Left cardiac atrium (tissue), 4 donors: Measurements from ENCODE around the gene PIGH. TPM values are rescaled to one million over a fixed set of nuclear protein-coding genes. Genes with fewer than 3 reads are reported as not detected.
"Not testable (repeated sequence)": the region's sequence is repeated elsewhere in the genome, so short reads cannot be mapped to it uniquely, and the experiment has no call there.

Experiments used
- ATAC-seq, 2 donors: fragments of 200-7000 bp; cut with Tn5 transposase; one replicate each; pipeline ENCODE4 v1.9.1; 2020; ENCODE audit warnings: mild to moderate bottlenecking in 2 of 2, moderate library complexity in 2 of 2
- DNase-seq: peaks from one replicate; pipeline ENCODE4 v3.0.0-alpha.2; 2020
- intact Hi-C, 2 donors: fragments of 100-400 bp; cut with DNase I; formaldehyde crosslinking; loops; one replicate each; pipeline versions ENCODE4 v1.14.1 to v1.15.1; 2022 to 2023
- total RNA-seq, 2 donors: library from RNA; stranded (reverse); fragmentation: NEBNext Ultra II Directional; extraction: Animal tissue kit (Norgen Biotek cat#: 25700); gene quantifications; one replicate each; pipeline ENCODE4 v1.2.1, GENCODE V29; 2021
- donor health status: DM: no; HTN: yes; CAD: no.
- donor health status: DM: no; HTN: yes; CAD: no; lungs with severe emphysema.
- donor health status: DM: yes; HTN: yes; CAD: no.
- donor health status: Dilated cardiomyopathy.

Gene PIGH
- total RNA-seq, 2 donors from 2014 or later: 13.0 to 14.2 TPM

DNA sequence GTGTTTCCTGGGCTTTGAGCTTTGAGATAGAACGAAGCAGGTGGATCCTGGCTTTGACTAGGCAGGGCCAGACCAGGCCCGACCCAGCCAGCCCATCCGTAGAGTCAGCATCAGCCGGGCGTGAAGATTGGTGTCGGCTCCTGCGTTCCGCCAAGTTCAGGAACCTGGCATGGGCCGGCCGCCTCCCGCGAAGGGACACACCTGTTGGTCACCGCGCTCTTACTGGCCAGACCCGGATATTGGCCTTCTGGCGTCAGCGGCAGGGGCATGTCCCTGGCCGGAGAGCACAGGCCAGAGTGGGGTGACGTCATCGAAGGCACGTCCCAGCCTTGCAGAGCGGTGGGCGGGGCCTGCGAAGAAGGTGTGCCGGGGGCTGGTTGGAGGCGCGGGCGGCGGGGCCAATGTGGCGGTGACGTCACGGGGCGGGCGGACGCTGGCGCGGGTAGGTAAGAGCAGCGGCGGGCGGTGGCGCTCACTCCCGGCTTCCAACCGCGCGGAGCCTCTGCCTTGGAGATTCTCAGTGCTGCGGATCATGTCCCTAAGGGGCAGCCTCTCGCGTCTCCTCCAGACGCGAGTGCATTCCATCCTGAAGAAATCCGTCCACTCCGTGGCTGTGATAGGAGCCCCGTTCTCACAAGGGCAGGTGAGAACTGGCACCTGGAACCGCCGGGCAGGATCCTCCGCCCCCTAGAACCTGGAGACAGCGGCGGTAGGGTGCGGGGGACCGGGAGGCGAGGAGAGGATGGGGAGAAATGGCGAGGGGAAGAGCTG, 19.6 kb upstream of the PIGH start, which contains the start of gene ARG2:
Gene ARG2, plus strand, starts transcription at position 475 of the 771 bp plus-strand sequence. Its CDS starts 58 bp downstream, at position 533.
- peak; percentile 98 to 99 for ATAC-seq
- peak; percentile 98 for DNase-seq
- intact Hi-C loops: loop anchor here (5.0 to 10.0 kb wide), 2 partner anchors 48 to 75 kb away; partner anchors contain the start of gene RDH11 (in 1 of the 2)

DNA sequence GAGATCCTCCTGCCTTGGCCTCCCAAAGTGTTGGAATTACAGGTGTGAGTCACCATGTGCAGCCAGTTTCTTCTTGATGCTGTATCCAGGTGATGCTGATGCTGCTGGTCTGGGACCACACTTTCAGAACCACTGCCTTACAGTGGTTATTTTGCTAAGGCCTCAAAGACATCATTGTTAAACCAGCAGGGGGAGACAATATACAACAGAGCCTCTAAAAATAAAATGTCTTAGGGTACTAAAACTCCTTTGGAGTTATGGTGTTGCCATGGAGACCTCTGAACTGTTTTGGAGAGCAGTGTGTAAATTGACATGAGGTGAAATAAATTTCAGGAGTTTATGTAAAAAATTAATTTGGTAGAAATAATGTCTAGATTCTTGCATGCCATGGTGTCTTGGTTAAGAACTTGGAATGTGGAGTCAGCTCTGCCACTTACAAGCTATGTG, 18.6 kb upstream of the PIGH start:
- intact Hi-C loops: loop anchor here (1.0 to 10.0 kb wide), 3 partner anchors 49 to 86 kb away; partner anchors contain the start of gene RDH11 (in 1 of the 2)
- DNase-seq: no peak
- peak; percentile 67 to 70 for ATAC-seq

DNA sequence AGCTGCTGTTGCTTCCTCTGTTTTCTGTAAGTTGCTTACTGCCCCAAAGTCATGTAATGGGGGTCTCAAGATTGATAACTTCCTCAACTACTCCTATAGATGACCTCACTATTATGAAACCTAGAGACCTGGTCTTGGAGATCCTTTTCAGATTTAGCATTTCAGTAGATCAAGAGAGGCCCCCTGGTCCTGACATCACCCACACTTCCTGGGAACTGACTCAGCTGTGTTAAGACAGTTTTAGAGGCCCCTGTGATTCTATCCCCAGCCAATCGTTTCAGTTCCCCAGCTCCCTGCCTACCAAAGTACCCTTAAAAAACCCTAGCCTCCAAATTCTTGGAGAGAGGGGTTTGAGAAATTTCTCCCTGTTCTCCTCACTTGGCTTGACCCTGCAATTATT, 10.4 kb upstream of the PIGH start:
- no peak for ATAC-seq
- DNase-seq: no peak
- intact Hi-C loops: loop anchor here in 1 of 2 donors (10.0 kb wide), 1 partner anchor 84 kb away; the partner anchor contains the start of gene RDH11

DNA sequence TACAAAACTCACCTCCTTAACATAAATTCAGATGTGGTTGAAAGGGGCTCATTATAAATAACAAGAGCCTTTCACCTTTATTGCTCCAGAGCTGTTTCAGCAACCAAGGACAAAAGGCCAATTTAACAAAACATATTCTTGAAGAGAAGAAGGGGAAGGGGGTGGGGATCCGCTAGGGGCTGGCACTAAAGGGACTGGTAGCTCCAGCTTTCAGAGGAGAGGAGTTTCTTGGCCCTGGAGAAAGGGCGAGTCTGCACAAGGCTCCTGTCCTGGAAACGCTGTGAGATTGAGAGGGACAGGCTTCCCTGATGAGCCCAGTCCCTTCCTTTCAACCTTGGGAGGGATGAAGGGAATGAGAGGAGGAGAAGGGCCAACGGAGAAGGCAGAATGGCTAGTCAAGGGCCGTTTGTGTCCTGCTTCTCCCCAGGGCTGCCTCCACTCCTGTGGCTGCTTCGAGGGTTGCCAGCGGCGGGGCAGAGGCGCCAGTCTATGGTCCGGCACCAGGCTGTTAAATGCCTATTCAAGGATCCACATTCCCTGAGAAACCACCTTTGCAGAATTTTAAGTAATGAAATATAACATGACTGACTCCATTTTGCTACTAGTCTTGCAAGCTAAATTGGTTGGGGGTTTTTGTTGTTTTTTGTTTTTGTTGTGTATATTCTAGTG, 9.7 kb upstream of the PIGH start:
- no peak for DNase-seq
- ATAC-seq: no peak
- intact Hi-C loops: loop anchor here in 1 of 2 donors (10.0 kb wide), 1 partner anchor 85 kb away; the partner anchor contains the start of gene RDH11

DNA sequence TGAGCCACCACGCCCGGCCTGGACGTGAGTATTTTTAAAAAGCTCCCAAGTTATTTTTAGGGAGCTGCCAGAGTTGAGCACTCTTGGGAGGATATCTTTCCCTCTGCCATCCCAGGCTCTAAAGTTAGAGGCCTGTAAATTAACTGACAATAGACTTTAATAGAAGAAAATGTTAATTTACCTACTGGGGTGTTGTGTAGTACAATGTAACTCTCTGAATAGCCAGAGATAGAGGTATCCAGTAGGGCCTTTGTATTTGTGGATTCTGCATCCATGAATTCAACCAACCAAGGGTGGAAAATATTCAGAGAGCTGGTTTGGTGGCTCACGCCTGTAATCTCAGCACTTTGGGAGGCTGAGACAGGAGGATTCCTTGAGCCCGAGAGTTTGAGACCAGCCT, 7.6 kb upstream of the PIGH start:
- no peak for DNase-seq
- ATAC-seq: no peak
- intact Hi-C loops: no loop called here

DNA sequence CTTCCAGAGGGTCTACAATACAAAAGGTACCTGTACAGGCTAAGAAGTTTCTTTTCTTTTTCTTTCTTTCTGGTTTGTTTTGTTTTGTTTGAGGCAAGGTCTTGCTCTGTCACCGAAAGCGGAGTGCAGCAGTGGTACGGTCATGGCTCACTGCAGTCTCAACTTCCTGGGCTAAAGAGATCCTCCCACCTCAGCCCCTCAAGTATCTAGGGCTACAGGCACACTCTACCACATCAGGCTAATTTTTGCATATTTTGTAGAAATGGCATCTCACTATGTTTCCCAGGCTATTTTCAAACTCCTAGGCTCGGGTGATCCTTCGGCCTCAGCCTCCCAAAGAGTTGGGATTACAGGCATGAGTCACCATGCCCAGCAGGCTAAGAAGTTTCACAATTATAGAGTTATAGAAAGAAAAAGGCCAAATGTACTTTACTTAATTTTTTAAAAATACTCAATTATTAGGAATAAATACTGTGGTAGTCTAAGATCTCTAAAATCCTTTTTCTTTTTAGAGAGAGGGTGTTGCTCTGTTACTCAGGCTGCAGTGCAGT, 3.0 kb upstream of the PIGH start:
- intact Hi-C loops: no loop called here
- no peak for DNase-seq
- ATAC-seq: no peak

DNA sequence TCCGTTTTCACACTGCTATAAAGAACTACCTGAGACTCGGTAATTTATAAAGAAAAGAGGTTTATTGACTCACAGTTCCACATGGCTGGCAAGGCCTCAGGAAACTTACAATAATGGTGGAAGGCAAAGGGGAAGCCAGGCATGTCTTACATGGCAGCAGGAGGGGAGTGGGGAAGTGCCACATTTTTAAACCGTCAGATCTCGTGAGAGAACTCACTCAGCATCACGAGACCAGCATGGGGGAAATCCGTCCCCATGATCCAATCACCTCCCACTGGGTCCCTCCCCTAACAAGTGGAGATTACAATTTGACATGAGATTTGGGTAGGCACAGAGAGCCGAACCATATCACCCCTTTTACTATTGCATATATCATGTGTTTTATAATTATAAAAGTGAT, 2.0 kb upstream of the PIGH start:
- intact Hi-C loops: no loop called here
- ATAC-seq: no peak
- DNase-seq: no peak

DNA sequence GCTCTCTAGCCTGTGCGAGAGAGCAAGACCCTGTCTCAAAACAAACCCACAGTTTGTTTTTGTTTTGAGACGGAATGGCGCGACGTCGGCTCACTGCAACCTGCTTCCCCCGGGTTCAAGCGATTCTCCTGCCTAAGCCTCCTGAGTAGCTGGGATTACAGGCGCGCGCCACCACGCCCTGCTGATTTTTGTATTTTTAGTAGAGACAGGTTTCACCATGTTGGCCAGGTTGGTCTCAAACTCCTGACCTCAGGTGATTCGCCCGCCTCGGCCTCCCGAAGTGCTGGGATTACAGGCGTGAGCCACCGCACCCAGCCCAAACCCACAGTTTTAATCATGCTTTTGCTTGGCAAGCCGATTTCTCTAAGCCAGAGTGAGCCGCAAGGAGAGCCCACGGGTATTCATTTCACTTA, 500 bp upstream of the PIGH start:
- intact Hi-C loops, DNase-seq, ATAC-seq: not testable (repeated sequence)

DNA sequence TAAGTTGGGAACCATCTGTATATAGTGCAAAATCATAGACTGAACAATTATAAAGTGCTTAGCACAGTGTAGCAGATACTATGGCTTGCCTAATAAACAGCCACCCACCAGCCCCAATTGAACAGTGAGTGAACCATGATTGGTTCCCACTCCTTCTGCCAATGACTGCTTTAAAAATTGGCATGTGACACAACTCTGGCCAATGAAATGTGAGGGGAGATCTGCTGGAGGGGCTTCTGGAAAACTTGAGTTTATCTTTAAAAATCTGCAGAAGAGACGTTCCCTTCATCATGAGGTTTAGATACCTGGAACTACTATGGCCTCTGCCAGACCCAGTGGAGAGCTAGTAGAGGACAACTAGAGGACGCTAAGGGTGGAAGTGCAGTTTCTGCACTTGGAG, 4.7 kb downstream of the PIGH start:
- DNase-seq (no peak), ATAC-seq (no peak)
- intact Hi-C loops: no loop called here

DNA sequence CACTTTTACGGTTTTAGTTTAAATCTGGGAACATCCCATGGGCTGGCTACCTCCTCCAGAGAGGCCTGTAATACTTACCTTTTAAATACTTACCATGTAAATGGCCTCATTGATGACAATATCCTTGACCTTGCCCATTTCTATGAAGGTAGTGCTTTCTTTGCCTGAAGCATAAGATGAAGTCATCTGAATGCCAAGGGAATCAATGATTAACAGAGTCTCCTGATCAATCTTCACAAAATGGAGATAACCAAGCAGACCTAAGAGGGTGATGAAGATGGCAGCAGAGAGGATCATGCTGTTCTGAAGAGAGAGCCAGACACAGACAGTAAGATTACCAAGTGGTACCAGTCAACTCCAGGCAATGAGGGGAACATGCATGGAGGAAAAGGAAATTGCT, 6.4 kb downstream of the PIGH start:
- intact Hi-C loops, ATAC-seq: not testable (repeated sequence)

DNA sequence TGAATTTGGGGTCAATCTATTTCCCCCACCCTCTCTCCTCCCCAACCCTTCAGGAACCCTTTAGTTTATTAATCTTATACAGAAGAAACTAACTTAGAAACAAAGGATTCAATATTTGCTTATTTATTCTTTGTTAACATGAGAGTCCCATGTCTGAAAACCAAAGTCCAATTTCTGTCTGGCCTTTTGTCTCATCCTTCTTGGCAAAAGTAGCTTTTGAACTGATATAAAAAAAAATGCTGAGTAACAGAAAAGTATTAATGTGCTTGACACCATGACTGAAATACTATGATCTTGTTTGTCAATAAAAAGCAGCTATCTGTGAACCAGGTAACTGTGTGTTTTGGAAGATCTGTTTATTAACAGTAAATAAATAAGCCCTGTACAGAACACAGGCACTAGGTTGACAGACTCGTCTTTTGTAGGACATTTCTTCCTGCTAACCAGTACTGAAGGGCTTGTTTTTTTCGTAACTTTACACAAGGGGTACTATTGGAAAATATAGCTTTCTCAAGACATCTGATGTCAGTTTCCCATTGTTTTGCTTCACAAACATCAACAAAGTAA, 10.8 kb downstream of the PIGH start:
- intact Hi-C loops: no loop called here
- no peak for DNase-seq
- no peak for ATAC-seq

More for the DNA sequence above, 6.4 kb downstream of the PIGH start:
- DNase-seq: not testable (repeated sequence)

DNA sequence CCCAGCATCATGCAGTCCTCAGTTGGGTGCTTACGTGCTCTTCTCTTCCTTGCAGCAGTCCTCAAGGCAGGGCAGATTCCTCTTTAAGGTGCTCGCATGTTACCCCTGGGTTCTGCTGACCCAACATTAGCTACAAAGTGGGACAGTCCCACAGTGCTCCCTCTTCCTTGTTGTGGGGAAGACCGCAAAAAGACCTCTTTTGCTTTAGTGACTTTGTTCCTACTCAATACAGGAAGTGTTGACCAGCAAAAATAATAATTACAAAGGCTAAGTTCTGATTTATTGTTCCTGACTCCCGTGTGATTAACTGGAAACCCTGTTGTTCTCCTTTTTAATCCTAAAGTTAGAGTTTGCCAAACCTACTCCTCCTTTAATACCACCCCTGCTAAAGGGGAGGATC, 13.7 kb downstream of the PIGH start:
- intact Hi-C loops: no loop called here
- ATAC-seq: peak in 1 of 2 donors; percentile 32
- no peak for DNase-seq

DNA sequence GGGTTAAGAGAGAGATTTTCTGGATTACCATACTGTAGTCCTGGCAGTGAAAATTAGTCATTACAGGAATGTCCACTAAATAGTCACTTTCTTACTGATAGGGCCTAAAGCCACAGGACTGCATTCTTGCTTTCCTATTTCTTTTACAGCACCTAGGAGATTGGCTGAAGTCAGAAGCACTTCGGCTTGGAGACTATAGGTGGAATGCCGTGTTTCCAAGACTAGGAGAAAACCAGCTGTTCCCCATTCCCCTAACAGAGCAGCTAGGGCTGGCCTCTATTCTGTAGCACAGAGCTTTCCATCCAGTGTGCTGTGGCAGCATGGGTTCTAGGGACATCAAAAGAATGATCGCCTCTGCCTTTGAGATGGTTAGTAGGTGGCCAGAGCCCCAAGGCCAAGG, 15.1 kb downstream of the PIGH start:
- intact Hi-C loops: loop anchor here in 1 of 2 donors (1.0 kb wide), 1 partner anchor 119 kb away; no protein-coding TSS in a partner anchor
- DNase-seq (no peak), ATAC-seq (no peak)

DNA sequence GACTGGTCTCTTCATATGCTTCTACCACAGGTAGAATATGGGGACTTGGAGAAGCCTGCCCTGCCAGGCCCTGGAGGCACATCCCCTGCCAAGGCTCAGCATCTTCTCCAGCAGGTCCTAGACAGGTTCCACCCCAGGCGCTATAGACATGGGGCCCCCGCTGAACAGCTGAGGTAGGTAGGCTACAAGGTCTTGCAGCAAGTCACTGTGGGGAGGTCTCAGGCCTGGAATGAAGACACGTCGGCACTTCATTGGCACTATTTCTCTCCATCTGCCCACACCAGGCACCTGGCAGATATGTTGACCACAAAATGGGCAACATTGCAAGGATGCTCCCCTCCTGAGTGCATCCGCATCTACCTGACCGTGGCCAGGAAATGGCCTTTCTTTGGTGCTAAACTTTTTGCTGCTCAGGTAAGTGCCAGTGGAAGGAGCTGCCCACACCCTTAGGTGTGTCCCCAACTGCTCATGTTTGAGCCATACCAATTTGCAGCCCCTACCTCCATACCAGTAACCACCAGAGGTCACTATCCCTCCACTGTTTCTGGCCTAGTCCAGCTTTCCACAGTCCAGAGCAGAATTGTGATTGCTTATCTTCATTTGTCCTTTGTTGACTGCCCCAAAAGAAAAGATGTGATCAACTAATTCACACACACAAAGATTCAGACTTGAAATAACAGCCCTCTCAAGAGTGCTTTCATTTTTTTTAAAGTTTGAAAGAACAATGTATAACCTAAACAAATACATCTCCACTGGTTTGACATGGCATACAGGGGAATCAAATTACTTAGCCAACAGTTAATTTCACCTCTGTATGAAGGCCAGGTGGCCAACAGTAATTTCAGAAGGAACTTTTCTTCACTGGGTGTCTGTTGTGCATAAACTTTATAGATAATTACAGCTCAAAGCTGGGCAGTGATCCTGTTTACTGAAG, 16.1 kb downstream of the PIGH start:
- intact Hi-C loops: loop anchor here in 1 of 2 donors (1.0 kb wide), 1 partner anchor 120 kb away; no protein-coding TSS in a partner anchor
- DNase-seq (no peak), ATAC-seq (peak; percentile 73)

DNA sequence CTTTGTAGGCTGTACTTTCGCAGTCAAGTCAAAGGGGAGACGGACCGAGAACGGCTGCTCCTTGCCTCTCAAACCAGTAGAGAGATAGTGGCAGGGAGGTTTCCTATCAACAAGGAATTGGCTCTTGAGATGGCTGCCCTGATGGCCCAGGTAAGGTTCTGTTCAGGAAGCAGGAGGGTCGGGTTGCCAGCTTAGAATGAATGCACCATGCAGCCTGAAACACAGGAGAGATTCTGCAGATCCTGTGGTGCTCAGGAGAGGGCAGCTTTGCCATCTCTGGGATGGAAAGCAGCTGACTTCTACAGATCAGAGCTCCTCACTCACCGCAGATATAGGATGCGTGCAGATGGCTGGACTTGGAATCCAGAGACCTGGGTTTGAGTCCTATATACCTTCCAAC, 18.0 kb downstream of the PIGH start:
- ATAC-seq (no peak), DNase-seq (no peak)
- intact Hi-C loops: no loop called here

DNA sequence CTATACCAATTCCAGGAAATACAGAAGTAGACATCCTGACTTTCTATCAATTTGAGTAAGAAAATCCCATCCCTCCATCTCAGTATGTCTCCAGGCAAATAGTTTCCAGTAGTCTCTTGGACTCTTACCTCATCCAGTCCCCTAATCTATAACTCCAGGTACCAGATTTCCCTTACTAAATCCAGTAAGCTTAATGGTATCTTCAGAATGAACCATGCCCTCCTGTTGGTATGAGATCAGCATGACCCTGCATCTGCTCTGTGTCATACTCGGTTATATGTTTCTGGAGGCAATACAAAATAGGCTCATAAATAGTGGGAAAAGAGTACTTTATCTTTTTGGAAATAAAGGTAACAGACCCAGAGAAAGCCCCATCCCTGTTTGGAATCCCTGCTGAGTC, 18.4 kb downstream of the PIGH start:
- intact Hi-C loops: no loop called here
- no peak for DNase-seq

DNA sequence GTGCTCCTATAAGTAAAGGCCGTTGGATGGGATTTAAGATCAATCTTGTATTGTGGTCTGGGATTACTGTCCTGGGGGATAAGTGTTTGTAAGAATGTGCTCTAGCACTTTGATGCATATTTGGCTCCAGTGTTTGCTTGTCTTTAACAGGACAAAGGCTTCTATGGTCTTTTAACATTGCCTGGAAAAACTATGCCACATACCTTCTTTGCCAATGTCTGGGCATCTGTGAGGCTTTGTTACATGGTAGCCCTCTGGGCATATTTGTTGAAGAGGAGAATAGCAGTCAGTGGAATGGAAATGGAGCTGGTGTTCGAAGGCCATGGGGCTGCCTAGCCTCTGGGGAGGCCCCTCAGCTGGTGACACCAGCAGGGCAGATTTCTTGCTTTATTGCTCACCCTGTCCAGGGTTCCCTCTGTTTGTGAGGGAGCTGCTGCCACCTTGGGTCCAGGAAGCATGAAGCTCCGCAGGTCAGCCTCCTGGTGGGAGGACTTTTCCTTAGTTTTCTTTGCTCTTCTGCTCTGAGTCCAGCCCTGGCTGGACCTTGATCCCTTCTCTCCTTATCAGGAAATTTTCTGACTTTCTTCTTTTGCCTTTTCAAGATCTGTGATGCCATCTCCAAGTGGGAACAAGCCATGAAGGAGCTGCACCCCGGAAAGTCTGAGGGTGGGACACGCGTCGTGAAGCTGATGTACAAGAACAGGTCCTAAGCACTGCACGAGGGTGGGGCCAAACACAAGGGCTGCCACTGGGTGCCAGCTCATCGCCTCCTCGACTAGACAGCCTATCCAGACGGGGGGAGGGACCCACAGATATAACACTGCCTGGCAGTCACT, 19.5 kb downstream of the PIGH start:
- DNase-seq: no peak
- ATAC-seq: no peak
- intact Hi-C loops: no loop called here

More for the DNA sequence above, 18.4 kb downstream of the PIGH start:
- ATAC-seq: no peak
